Measurements from ENCODE around the gene OR56A3.
"Not testable (repeated sequence)": the region's sequence is repeated elsewhere in the genome, so short reads cannot be mapped to it uniquely, and the experiment has no call there.

The OR56A3 gene

GRCh38 chr11:5933116-5933515 lies 8.9 kb upstream of the OR56A3 start:
- no peak for DNase-seq (ENCODE audit: extremely low spot score)
- ChIA-PET CTCF (no interaction called here), POLR2A (no interaction called here)
- TF ChIP-seq LEF1 (IDR thresholded peaks at IDR 0.05; ENCODE audit: borderline replicate concordance) = no peak
- no peak for TF ChIP-seq HDGF (IDR thresholded peaks at IDR 0.05; ENCODE audit: borderline replicate concordance)
- TF ChIP-seq TARDBP (IDR thresholded peaks at IDR 0.05) = no peak
- no peak for TF ChIP-seq FOXM1 (IDR thresholded peaks at IDR 0.05; ENCODE audit: borderline replicate concordance)
- TF ChIP-seq BHLHE40 (IDR thresholded peaks at IDR 0.05; ENCODE audit: borderline replicate concordance) = no peak
- TF ChIP-seq, protein P1, sequence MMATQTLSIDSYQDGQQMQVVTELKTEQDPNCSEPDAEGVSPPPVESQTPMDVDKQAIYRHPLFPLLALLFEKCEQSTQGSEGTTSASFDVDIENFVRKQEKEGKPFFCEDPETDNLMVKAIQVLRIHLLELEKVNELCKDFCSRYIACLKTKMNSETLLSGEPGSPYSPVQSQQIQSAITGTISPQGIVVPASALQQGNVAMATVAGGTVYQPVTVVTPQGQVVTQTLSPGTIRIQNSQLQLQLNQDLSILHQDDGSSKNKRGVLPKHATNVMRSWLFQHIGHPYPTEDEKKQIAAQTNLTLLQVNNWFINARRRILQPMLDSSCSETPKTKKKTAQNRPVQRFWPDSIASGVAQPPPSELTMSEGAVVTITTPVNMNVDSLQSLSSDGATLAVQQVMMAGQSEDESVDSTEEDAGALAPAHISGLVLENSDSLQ (IDR thresholded peaks at IDR 0.05) = no peak
- TF ChIP-seq ELF4 (IDR thresholded peaks at IDR 0.05) = no peak
- no peak for TF ChIP-seq CTBP1 (IDR thresholded peaks at IDR 0.05; ENCODE audit: borderline replicate concordance)
- TF ChIP-seq L3MBTL2 (conservative IDR thresholded peaks at IDR 0.05) = no peak

GRCh38 chr11:5937868-5938602 lies 4.0 kb upstream of the OR56A3 start:
- ChIA-PET CTCF (no interaction called here), POLR2A (no interaction called here)
- no peak for DNase-seq (ENCODE audit: extremely low spot score)
- no peak for TF ChIP-seq BHLHE40 (IDR thresholded peaks at IDR 0.05; ENCODE audit: borderline replicate concordance)
- TF ChIP-seq HDGF (IDR thresholded peaks at IDR 0.05; ENCODE audit: borderline replicate concordance) = no peak
- TF ChIP-seq SUZ12 (IDR thresholded peaks at IDR 0.05) = no peak
- no peak for TF ChIP-seq ELF4 (IDR thresholded peaks at IDR 0.05)
- no peak for TF ChIP-seq ZNF384 (IDR thresholded peaks at IDR 0.05)
- TF ChIP-seq LEF1 (IDR thresholded peaks at IDR 0.05; ENCODE audit: borderline replicate concordance) = no peak
- TF ChIP-seq ARNT (IDR thresholded peaks at IDR 0.05) = no peak
- no peak for TF ChIP-seq TARDBP (IDR thresholded peaks at IDR 0.05)
- no peak for TF ChIP-seq L3MBTL2 (conservative IDR thresholded peaks at IDR 0.05)
- no peak for TF ChIP-seq NFRKB (IDR thresholded peaks at IDR 0.05)
- TF ChIP-seq, protein P1 (IDR thresholded peaks at IDR 0.05) = no peak
- no peak for TF ChIP-seq SP1 (IDR thresholded peaks at IDR 0.05)
- no peak for TF ChIP-seq FOXA1 (IDR thresholded peaks at IDR 0.05)
- no peak for TF ChIP-seq FOXK2 (IDR thresholded peaks at IDR 0.05)
- TF ChIP-seq FOXM1 (IDR thresholded peaks at IDR 0.05; ENCODE audit: borderline replicate concordance) = no peak
- TF ChIP-seq CTBP1 (IDR thresholded peaks at IDR 0.05; ENCODE audit: borderline replicate concordance) = no peak

GRCh38 chr11:5938603-5938965 lies 3.5 kb upstream of the OR56A3 start:
- TF ChIP-seq SUZ12 (IDR thresholded peaks at IDR 0.05) = no peak
- TF ChIP-seq ARNT (IDR thresholded peaks at IDR 0.05) = no peak
- TF ChIP-seq L3MBTL2 (conservative IDR thresholded peaks at IDR 0.05) = no peak
- no peak for TF ChIP-seq ZNF384 (IDR thresholded peaks at IDR 0.05)
- no peak for TF ChIP-seq SP1 (IDR thresholded peaks at IDR 0.05)
- TF ChIP-seq FOXA1 (IDR thresholded peaks at IDR 0.05) = no peak
- TF ChIP-seq HDGF (IDR thresholded peaks at IDR 0.05; ENCODE audit: borderline replicate concordance) = no peak
- TF ChIP-seq ELF4 (IDR thresholded peaks at IDR 0.05) = no peak
- TF ChIP-seq, protein P1 (IDR thresholded peaks at IDR 0.05) = no peak
- no peak for TF ChIP-seq TARDBP (IDR thresholded peaks at IDR 0.05)
- no peak for TF ChIP-seq CTBP1 (IDR thresholded peaks at IDR 0.05; ENCODE audit: borderline replicate concordance)
- TF ChIP-seq FOXM1 (IDR thresholded peaks at IDR 0.05; ENCODE audit: borderline replicate concordance) = no peak
- TF ChIP-seq NFRKB (IDR thresholded peaks at IDR 0.05) = no peak
- TF ChIP-seq FOXK2 (IDR thresholded peaks at IDR 0.05) = no peak
- TF ChIP-seq BHLHE40 (IDR thresholded peaks at IDR 0.05; ENCODE audit: borderline replicate concordance) = no peak
- no peak for TF ChIP-seq LEF1 (IDR thresholded peaks at IDR 0.05; ENCODE audit: borderline replicate concordance)
- ChIA-PET POLR2A (no interaction called here), CTCF (no interaction called here)
- no peak for DNase-seq (ENCODE audit: extremely low spot score)

DNA sequence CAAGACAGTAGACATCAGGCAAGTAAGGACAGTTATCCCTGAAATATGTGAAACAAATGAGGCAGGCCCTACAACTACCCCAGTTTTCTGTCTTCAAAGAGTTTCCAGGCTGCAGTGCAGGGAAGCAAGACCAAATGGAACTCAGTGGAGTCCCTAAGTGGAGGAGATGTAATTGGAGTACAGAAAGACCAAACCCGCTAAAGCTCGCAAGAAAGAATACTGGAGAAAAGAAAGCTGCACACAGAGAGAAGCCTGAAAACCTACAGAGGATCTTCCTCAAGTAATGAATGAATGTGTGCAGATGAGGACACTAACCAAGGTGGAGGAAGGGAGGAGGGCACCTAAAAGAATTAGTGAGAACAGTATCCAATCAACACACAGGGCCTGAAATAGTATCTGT lies 1.3 kb upstream of the OR56A3 start:
- TF ChIP-seq ARNT (IDR thresholded peaks at IDR 0.05) (no peak), L3MBTL2 (conservative IDR thresholded peaks at IDR 0.05) (no peak), NFRKB (IDR thresholded peaks at IDR 0.05) (no peak), SUZ12 (IDR thresholded peaks at IDR 0.05) (no peak), CTBP1 (IDR thresholded peaks at IDR 0.05; ENCODE audit: borderline replicate concordance) (no peak)
- CTCF ChIA-PET = no interaction called here
- no peak for DNase-seq (ENCODE audit: extremely low spot score)
- POLR2A ChIA-PET = no interaction called here

DNA sequence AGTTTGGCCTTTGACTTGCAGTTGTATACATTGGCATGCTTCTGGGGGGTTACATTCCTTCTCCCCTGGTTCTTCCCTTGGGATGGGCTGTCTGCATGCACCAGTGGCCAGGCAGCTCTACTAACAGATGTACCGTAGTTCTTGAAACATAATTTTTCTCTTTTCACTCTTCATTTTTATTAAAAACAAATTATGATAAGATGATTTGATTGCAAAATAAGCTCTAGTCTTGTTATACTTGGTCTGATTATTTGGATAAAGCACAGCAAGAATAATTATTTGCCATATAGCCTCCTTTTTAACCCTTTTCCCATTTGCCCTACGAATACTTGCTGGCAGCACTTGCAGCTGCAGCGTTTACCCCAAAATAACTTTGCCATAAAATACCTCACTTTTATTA lies 13.5 kb downstream of the OR56A3 start:
- CTCF ChIA-PET = no interaction called here
- POLR2A ChIA-PET = no interaction called here
- DNase-seq (ENCODE audit: extremely low spot score) = no peak
- TF ChIP-seq SUZ12 (IDR thresholded peaks at IDR 0.05) (no peak), ELF4 (IDR thresholded peaks at IDR 0.05) (no peak), ZNF384 (IDR thresholded peaks at IDR 0.05) (no peak), SP1 (IDR thresholded peaks at IDR 0.05) (no peak), ARNT (IDR thresholded peaks at IDR 0.05) (no peak), FOXK2 (IDR thresholded peaks at IDR 0.05) (no peak), LEF1 (IDR thresholded peaks at IDR 0.05; ENCODE audit: borderline replicate concordance) (no peak), HDGF (IDR thresholded peaks at IDR 0.05; ENCODE audit: borderline replicate concordance) (no peak), L3MBTL2 (conservative IDR thresholded peaks at IDR 0.05) (no peak), NFRKB (IDR thresholded peaks at IDR 0.05) (no peak), BHLHE40 (IDR thresholded peaks at IDR 0.05; ENCODE audit: borderline replicate concordance) (no peak), FOXM1 (IDR thresholded peaks at IDR 0.05; ENCODE audit: borderline replicate concordance) (no peak), TARDBP (IDR thresholded peaks at IDR 0.05) (no peak), CTBP1 (IDR thresholded peaks at IDR 0.05; ENCODE audit: borderline replicate concordance) (no peak), FOXA1 (IDR thresholded peaks at IDR 0.05) (no peak)
- TF ChIP-seq, protein P1 (IDR thresholded peaks at IDR 0.05) = no peak

- POLR2A ChIA-PET; DNase-seq (ENCODE audit: extremely low spot score); CTCF ChIA-PET: not testable (repeated sequence)
Measured at GRCh38 chr11:5960704-5961320, 18.8 kb downstream of the OR56A3 start.

All from HEK293T (cell line).